ENCODE results near the gene DYNLT4. TPM values are rescaled to one million over a fixed set of nuclear protein-coding genes. Genes with fewer than 3 reads are reported as not detected.
"Not testable (repeated sequence)": the region's sequence is repeated elsewhere in the genome, so short reads cannot be mapped to it uniquely, and the experiment has no call there.

The DYNLT4 gene
- total RNA-seq, 1 donor from 2014 or later = not detected

DNA sequence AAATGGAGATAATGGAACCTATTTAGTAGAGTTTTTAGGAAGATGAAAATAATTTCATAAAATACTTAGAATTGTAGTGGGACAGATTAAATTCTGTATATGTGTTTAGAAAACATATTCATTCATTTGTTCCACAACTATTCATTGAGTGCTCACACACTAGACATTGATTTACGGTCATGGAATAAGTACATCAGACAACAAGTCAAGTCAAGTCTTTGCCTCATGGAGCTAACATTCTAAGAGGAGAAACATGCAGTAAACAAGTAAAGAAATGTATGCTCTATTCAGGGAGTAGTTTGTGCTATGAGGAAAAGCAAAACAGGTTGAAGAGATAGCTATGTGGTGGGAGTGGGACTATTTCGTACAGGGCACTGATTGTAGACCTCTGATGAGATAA, 10.2 kb upstream of the DYNLT4 start:
- H3K4me1 ChIP-seq = peaks cover 0 to 25% of the 10 kb centered on the region in 2 donors
- H3K27ac ChIP-seq = no peak overlapping the region
- H3K4me3 ChIP-seq = no peak overlapping the region
- TF ChIP-seq, protein P1, sequence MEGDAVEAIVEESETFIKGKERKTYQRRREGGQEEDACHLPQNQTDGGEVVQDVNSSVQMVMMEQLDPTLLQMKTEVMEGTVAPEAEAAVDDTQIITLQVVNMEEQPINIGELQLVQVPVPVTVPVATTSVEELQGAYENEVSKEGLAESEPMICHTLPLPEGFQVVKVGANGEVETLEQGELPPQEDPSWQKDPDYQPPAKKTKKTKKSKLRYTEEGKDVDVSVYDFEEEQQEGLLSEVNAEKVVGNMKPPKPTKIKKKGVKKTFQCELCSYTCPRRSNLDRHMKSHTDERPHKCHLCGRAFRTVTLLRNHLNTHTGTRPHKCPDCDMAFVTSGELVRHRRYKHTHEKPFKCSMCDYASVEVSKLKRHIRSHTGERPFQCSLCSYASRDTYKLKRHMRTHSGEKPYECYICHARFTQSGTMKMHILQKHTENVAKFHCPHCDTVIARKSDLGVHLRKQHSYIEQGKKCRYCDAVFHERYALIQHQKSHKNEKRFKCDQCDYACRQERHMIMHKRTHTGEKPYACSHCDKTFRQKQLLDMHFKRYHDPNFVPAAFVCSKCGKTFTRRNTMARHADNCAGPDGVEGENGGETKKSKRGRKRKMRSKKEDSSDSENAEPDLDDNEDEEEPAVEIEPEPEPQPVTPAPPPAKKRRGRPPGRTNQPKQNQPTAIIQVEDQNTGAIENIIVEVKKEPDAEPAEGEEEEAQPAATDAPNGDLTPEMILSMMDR (IDR thresholded peaks at IDR 0.05) = no peak
- peaks cover 15 to 25% of the 10 kb centered on the region in 2 donors for H3K36me3 ChIP-seq
- no peaks in the 10 kb centered on the region for H3K9me3 ChIP-seq
- intact Hi-C loops (cut with DNase I) = no loop called here
- H3K27me3 ChIP-seq = no peaks in the 10 kb centered on the region
- no peak for DNase-seq (ENCODE audit: low spot score in 2 of 2)

DNA sequence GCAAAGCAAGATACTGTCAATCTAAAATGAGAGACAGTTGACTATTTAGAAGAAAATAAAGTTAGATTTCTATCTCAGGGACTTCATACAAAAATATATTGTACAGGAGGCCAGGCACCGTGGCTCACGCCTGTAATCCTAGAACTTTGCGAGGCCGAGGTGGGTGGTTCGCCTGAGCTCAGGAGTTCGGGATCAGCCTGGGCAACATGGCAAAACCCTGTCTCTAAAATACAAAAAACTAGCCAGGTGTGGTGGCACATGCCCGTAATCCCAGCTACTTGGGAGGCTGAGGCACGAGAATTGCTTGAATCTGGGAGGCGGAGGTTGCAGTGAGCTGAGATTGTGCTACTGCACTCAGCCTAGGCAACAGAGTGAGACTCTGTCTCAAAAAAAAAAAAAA, 8.8 kb upstream of the DYNLT4 start:
- intact Hi-C loops (cut with DNase I); H3K27ac ChIP-seq; H3K27me3 ChIP-seq; H3K9me3 ChIP-seq; H3K4me3 ChIP-seq: not testable (repeated sequence)
- DNase-seq (ENCODE audit: low spot score in 2 of 2) = peak in 1 of 2 donors; percentile 56
- Histone ChIP-seq H3K4me1 (peaks cover 5 to 32% of the 10 kb centered on the region in 2 donors), H3K36me3 (peaks cover 15 to 25% of the 10 kb centered on the region in 2 donors)

DNA sequence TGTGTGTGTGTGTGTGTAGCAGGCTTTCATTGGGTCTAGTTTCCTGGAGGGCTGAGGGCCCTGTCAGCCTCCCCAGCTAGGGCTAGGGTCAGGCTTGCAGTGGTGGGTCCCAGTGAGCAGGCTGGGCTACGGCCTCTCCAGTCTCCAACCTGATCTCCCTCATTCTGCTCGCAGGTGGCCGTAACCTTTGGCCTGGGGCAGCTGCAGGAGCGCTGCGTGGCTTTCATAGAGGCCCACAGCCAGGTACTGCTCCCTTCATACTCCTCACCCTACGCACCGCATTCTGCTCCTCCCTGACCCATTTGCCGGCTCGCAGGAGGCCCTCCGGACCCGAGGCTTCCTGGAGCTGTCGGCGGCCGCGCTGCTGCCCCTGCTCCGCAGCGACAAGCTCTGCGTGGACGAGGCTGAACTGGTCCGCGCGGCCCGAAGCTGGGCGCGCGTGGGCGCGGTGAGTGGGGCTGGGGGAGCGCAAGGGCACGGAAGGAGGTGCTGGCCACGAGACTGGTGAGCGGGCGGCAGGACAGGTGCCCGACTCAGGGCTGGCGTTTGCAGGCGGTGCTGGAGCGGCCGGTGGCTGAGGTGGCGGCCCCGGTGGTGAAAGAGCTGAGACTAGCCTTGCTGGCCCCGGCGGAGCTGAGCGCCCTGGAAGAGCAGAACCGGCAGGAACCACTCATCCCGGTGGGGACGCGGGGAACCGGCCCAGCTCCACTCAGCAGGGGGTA, 5.8 kb upstream of the DYNLT4 start:
- peaks cover 15 to 25% of the 10 kb centered on the region in 2 donors for H3K36me3 ChIP-seq
- DNase-seq (ENCODE audit: low spot score in 2 of 2) = no peak
- TF ChIP-seq, protein P1 (IDR thresholded peaks at IDR 0.05) = no peak
- H3K4me1 ChIP-seq = peaks cover 31 to 45% of the 10 kb centered on the region in 2 donors
- intact Hi-C loops (cut with DNase I) = no loop called here
- H3K27me3 ChIP-seq = no peaks in the 10 kb centered on the region
- H3K27ac ChIP-seq = peak overlapping the region; percentile 12 to 99
- H3K4me3 ChIP-seq = peak overlapping the region; percentile 21 to 37
- H3K9me3 ChIP-seq = no peaks in the 10 kb centered on the region

DNA sequence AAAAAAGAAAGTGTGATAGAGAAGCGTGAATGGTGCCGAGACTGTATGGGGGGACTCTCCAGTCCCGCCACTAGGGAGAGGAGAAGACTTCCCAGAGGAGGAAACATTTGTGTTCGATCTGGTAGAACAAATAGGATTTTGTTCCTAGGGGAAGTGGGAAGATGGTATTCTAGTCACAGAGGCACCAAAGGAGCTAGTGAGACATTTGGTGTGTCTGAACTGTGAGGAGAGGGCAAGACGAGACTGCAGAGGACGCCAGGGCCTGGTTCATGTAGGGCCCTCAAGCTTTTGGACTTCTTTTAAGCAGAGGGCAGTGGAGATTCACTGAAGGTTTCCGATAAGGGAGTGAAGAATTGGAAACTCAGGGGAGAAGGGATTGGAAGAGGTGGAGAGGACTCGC, 4.1 kb upstream of the DYNLT4 start:
- Histone ChIP-seq H3K9me3 (no peaks in the 10 kb centered on the region), H3K4me1 (peaks cover 40 to 56% of the 10 kb centered on the region in 2 donors), H3K27me3 (no peaks in the 10 kb centered on the region), H3K27ac (peak overlapping the region; percentile 99), H3K36me3 (peaks cover 15 to 29% of the 10 kb centered on the region in 2 donors), H3K4me3 (peak overlapping the region in 1 of 2 donors; percentile 38)
- TF ChIP-seq, protein P1 (IDR thresholded peaks at IDR 0.05) = no peak
- intact Hi-C loops (cut with DNase I) = no loop called here
- no peak for DNase-seq (ENCODE audit: low spot score in 2 of 2)

DNA sequence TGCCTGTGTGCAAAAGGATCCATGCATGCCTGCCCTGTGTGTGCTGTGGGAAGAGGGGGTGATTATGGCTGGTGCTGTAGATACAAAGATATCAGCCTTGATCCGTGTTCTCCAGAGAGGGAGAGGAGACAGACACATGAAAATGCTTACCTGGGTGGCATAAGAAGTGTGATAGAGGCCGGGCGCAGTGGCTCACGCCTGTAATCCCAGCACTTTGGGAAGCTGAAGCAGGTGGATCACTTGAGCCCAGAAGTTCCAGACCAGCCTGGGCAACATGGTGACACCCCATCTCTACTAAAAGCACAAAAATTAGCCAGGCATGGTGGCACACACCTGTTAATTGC, 3.6 kb upstream of the DYNLT4 start:
- Histone ChIP-seq H3K4me1 (peaks cover 45 to 61% of the 10 kb centered on the region in 2 donors), H3K4me3 (peak overlapping the region; percentile 20 to 38), H3K27ac (peak overlapping the region; percentile 99), H3K36me3 (peaks cover 16 to 31% of the 10 kb centered on the region in 2 donors)
- intact Hi-C loops (cut with DNase I); DNase-seq (ENCODE audit: low spot score in 2 of 2); H3K27me3 ChIP-seq; H3K9me3 ChIP-seq: not testable (repeated sequence)

DNA sequence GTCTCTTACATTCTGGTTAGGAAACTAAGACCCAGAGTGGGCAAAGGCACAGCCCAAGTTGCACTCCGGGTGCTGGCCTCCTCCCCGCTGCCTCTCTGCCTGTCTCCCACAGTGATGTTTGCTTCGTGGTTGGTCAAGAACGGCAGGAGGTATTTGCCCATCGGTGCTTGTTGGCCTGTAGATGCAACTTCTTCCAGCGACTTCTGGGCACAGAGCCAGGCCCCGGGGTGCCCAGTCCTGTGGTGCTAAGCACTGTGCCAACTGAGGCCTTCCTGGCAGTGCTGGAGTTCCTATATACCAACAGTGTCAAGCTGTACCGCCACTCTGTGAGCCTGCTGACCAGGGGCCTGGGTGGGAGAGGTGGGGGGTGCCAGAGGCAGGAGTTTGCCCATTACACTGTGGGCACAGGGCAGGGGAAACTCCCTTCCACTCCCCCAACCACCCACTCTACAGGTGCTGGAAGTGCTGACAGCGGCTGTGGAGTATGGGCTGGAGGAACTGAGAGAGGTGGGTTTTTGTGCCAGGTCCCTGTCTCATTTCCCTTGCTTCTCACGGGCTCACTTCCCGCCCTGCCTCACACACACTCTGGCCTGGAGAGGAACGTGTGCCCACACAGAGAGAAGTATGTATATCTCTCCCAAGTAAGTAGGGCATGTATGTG, 3.1 kb upstream of the DYNLT4 start:
- H3K36me3 ChIP-seq = peaks cover 16 to 31% of the 10 kb centered on the region in 2 donors
- intact Hi-C loops (cut with DNase I) = no loop called here
- no peaks in the 10 kb centered on the region for H3K9me3 ChIP-seq
- H3K4me1 ChIP-seq = peaks cover 45 to 66% of the 10 kb centered on the region in 2 donors
- peak overlapping the region; percentile 99 for H3K27ac ChIP-seq
- H3K4me3 ChIP-seq = peak overlapping the region; percentile 20 to 38
- H3K27me3 ChIP-seq = no peaks in the 10 kb centered on the region
- peak; percentile 9 to 87 for DNase-seq (ENCODE audit: low spot score in 2 of 2)
- TF ChIP-seq, protein P1 (IDR thresholded peaks at IDR 0.05) = no peak
